Left cardiac atrium (tissue), 4 donors: ENCODE results near the gene AP4M1. TPM values are rescaled to one million over a fixed set of nuclear protein-coding genes. Genes with fewer than 3 reads are reported as not detected.

ENCODE experiments used
- ATAC-seq, 2 donors: fragments of 200-7000 bp; cut with Tn5 transposase; one replicate each; pipeline ENCODE4 v1.9.1; 2020; ENCODE audit warnings: mild to moderate bottlenecking in 2 of 2, moderate library complexity in 2 of 2
- DNase-seq: peaks from one replicate; pipeline ENCODE4 v3.0.0-alpha.2; 2020
- intact Hi-C, 2 donors: fragments of 100-400 bp; cut with DNase I; formaldehyde crosslinking; loops; one replicate each; pipeline versions ENCODE4 v1.14.1 to v1.15.1; 2022 to 2023
- microRNA-seq, 2 donors: library from miRNA; unstranded; fragments of <30 nt; microRNA quantifications; one replicate each; pipeline ENCODE4 v1.2.0, GENCODE V29; 2020
- total RNA-seq, 2 donors: library from RNA; stranded (reverse); fragmentation: NEBNext Ultra II Directional; extraction: Animal tissue kit (Norgen Biotek cat#: 25700); gene quantifications; one replicate each; pipeline ENCODE4 v1.2.1, GENCODE V29; 2021
- donor health status: DM: no; HTN: yes; CAD: no.
- donor health status: DM: no; HTN: yes; CAD: no; lungs with severe emphysema.
- donor health status: DM: yes; HTN: yes; CAD: no.
- donor health status: Dilated cardiomyopathy.

AP4M1 gene
- total RNA-seq, 2 donors from 2014 or later: 11.1 to 13.2 TPM

- DNase-seq: no peak
- ATAC-seq: no peak
- intact Hi-C loops: no loop called here
Observed at GRCh38 chr7:100152937-100153666, 51.7 kb downstream of the AP4M1 start.

- ATAC-seq: no peak
- intact Hi-C loops: no loop called here
- no peak for DNase-seq
Observed at GRCh38 chr7:100153708-100154535, 52.5 kb downstream of the AP4M1 start.

GRCh38 chr7:100154651-100155491 is 53.4 kb downstream of the AP4M1 start:
- intact Hi-C loops: no loop called here
- DNase-seq (no peak), ATAC-seq (no peak)

- ATAC-seq (no peak), DNase-seq (no peak)
- intact Hi-C loops: no loop called here
Observed at GRCh38 chr7:100155553-100156317, 54.3 kb downstream of the AP4M1 start.

GRCh38 chr7:100156331-100157068 is 55.1 kb downstream of the AP4M1 start:
- intact Hi-C loops: no loop called here
- ATAC-seq (no peak), DNase-seq (no peak)

- intact Hi-C loops: no loop called here
- DNase-seq (no peak), ATAC-seq (no peak)
Observed at GRCh38 chr7:100157069-100157333, 55.6 kb downstream of the AP4M1 start.

- peak; percentile 12 to 27 for ATAC-seq
Observed at GRCh38 chr7:100157334-100158228, 56.1 kb downstream of the AP4M1 start.

More at GRCh38 chr7:100157334-100158228, 56.1 kb downstream of the AP4M1 start:
- intact Hi-C loops: no loop called here
- no peak for DNase-seq

Small RNA genes within 50 kb of the gene (microRNA-seq; reads per million reads assigned to microRNA genes)
- gene MIR106B (327 to 1,330 reads per million in 2 donors), gene MIR25 (202 to 318 reads per million in 2 donors), gene MIR4658 (0 reads per million in 2 donors), gene MIR93 (1,944 to 2,346 reads per million in 2 donors)

Other genes with a start within 250 kb of the AP4M1 start
- gene OR2AE1, start 224.6 kb upstream of the AP4M1 start, total RNA-seq: under 1 TPM in 1 of 2 donors, not detected in 1; 0.24 TPM
- gene TRIM4, start 182.1 kb upstream of the AP4M1 start, total RNA-seq: 10 to 100 TPM in 1 of 2 donors, 1 to 10 TPM in 1; 9.6 to 11.1 TPM
- under 1 TPM; 0.37 to 0.59 TPM for gene GJC3, start 172.0 kb upstream of the AP4M1 start, total RNA-seq
- 10 to 100 TPM; 36.2 to 91.1 TPM for gene AZGP1, start 125.6 kb upstream of the AP4M1 start, total RNA-seq
- gene ZKSCAN1, start 86.0 kb upstream of the AP4M1 start, total RNA-seq: 10 to 100 TPM; 36.7 to 47.0 TPM
- 1 to 10 TPM; 8.4 to 9.1 TPM for gene ZSCAN21, start 51.9 kb upstream of the AP4M1 start, total RNA-seq
- gene ZNF3, start 19.9 kb upstream of the AP4M1 start, total RNA-seq: 10 to 100 TPM; 14.6 to 17.3 TPM
- 100 to 1,000 TPM in 1 of 2 donors, 10 to 100 TPM in 1; 90.0 to 109 TPM for gene COPS6, start 12.7 kb upstream of the AP4M1 start, total RNA-seq
- 10 to 100 TPM; 17.7 to 31.7 TPM for gene MCM7, start 246 bp upstream of the AP4M1 start, total RNA-seq
- 10 to 100 TPM; 29.1 to 30.6 TPM for gene TAF6, start 17.7 kb downstream of the AP4M1 start, total RNA-seq
- gene CNPY4, start 18.0 kb downstream of the AP4M1 start, total RNA-seq: 10 to 100 TPM in 1 of 2 donors, 1 to 10 TPM in 1; 9.0 to 13.3 TPM
- gene MBLAC1, start 25.3 kb downstream of the AP4M1 start, total RNA-seq: 1 to 10 TPM; 2.7 TPM
- gene LAMTOR4, start 47.3 kb downstream of the AP4M1 start, total RNA-seq: 100 to 1,000 TPM; 104 to 113 TPM
- 10 to 100 TPM in 1 of 2 donors, 1 to 10 TPM in 1; 8.3 to 12.2 TPM for gene TRAPPC14, start 57.1 kb downstream of the AP4M1 start, total RNA-seq
- 1 to 10 TPM; 2.2 to 3.4 TPM for gene GAL3ST4, start 67.0 kb downstream of the AP4M1 start, total RNA-seq
- gene GPC2, start 75.7 kb downstream of the AP4M1 start, total RNA-seq: under 1 TPM; 0.58 to 0.85 TPM
- gene STAG3, start 76.3 kb downstream of the AP4M1 start, total RNA-seq: under 1 TPM in 1 of 2 donors, not detected in 1; 0.68 TPM
- gene PVRIG, start 118.3 kb downstream of the AP4M1 start, total RNA-seq: under 1 TPM in 1 of 2 donors, not detected in 1; 0.94 TPM
- gene SPDYE3, start 206.1 kb downstream of the AP4M1 start, total RNA-seq: not detected